OCI-LY7 (cell line): ENCODE results near the gene RCL1. TPM values are rescaled to one million over a fixed set of nuclear protein-coding genes. Genes with fewer than 3 reads are reported as not detected.

Source experiments
- BruUV-seq: library from RNA; stranded (reverse); fragments of 400-500 nt; replicated peaks from 2 replicates; lab custom pipeline; 2021; lab: Mats Ljungman, UMichigan
- CTCF ChIA-PET: fragments of 300-600 bp; sonication (Branson Sonifier 250); formaldehyde crosslinking; loops from one replicate; lab custom pipeline; 2022; ENCODE audit warnings: antibody characterized with exemption; ENCODE audit not compliant: unreplicated experiment; lab: Charles Lee
- POLR2A ChIA-PET: fragments of 300-600 bp; sonication (Branson Sonifier 250); formaldehyde crosslinking; loops from one replicate; lab custom pipeline; 2022; ENCODE audit warnings: antibody characterized with exemption; lab: Charles Lee
- DNase-seq: peaks from one replicate; pipeline ENCODE4 v3.0.0-alpha.2; 2015; ENCODE audit warnings: low spot score
- H2AFZ ChIP-seq: fragments of 200-600 bp; sonication (generic), shearing (Covaris generic); 2 replicates; pipeline ENCODE4 v1.6.1; 2014; ENCODE audit warnings: mild to moderate bottlenecking, antibody characterized with exemption, low read length, moderate library complexity
- H3K27ac ChIP-seq: fragments of 200-600 bp; sonication (generic); 2 replicates; pipeline ENCODE4 v1.5.1; 2014; ENCODE audit warnings: mixed run types, low read depth, mild to moderate bottlenecking, moderate library complexity, low read length, inconsistent platforms; ENCODE audit not compliant: poor library complexity, severe bottlenecking
- H3K36me3 ChIP-seq: fragments of 200-600 bp; sonication (generic); 2 replicates; pipeline ENCODE4 v1.6.1; 2014; ENCODE audit warnings: mild to moderate bottlenecking, antibody characterized with exemption, low read length, moderate library complexity, mixed read lengths; ENCODE audit not compliant: insufficient read depth
- H3K4me1 ChIP-seq: fragments of 200-600 bp; sonication (generic); 2 replicates; pipeline ENCODE4 v1.5.1; 2014; ENCODE audit warnings: mild to moderate bottlenecking, low read length; ENCODE audit not compliant: insufficient read depth, poor library complexity, severe bottlenecking
- H3K4me2 ChIP-seq: fragments of 200-600 bp; sonication (generic); 2 replicates; pipeline ENCODE4 v1.6.1; 2014; ENCODE audit warnings: mild to moderate bottlenecking, low read length
- H3K4me3 ChIP-seq: fragments of 200-600 bp; sonication (generic); 2 replicates; pipeline ENCODE4 v1.5.1; 2014; ENCODE audit warnings: mild to moderate bottlenecking, low read depth, low read length; ENCODE audit not compliant: poor library complexity, severe bottlenecking
- H3K79me2 ChIP-seq: fragments of 200-600 bp; sonication (generic); 2 replicates; pipeline ENCODE4 v1.6.1; 2016; ENCODE audit warnings: low read depth, mild to moderate bottlenecking, low read length, moderate library complexity, mixed read lengths; ENCODE audit not compliant: insufficient read depth
- H3K9me2 ChIP-seq: fragments of 200-600 bp; sonication (generic); 2 replicates; pipeline ENCODE4 v1.6.1; 2016; ENCODE audit warnings: mild to moderate bottlenecking, low read length, mixed read lengths; ENCODE audit not compliant: insufficient read depth
- H3K9me3 ChIP-seq: fragments of 200-600 bp; sonication (generic); 2 replicates; pipeline ENCODE4 v1.6.1; 2014; ENCODE audit warnings: mild to moderate bottlenecking, mixed run types, low read length, mixed read lengths
- H4K20me1 ChIP-seq: fragments of 200-600 bp; sonication (generic); 2 replicates; pipeline ENCODE4 v1.6.1; 2014; ENCODE audit warnings: mild to moderate bottlenecking, antibody characterized with exemption, low read length, moderate library complexity, mixed read lengths; ENCODE audit not compliant: insufficient read depth
- EZH2phosphoT487 ChIP-seq: fragments of 200-600 bp; sonication (generic); IDR thresholded peaks from 2 replicates; pipeline ENCODE4 v1.6.1; 2018; ENCODE audit warnings: low read depth, borderline replicate concordance, mild to moderate bottlenecking, mixed run types, antibody characterized with exemption, low read length, moderate library complexity, mixed read lengths
- intact Hi-C: fragments of 100-400 bp; cut with micrococcal nuclease; formaldehyde crosslinking; loops from one replicate; pipeline ENCODE4 v1.10.0; 2022; ENCODE audit not compliant: unreplicated experiment
- total RNA-seq, 2 experiments: library from RNA; depleted of rRNA in 1 of 2; stranded (reverse); fragments of >200 nt in 1 of 2; shearing (Covaris generic) in 1 of 2; gene quantifications; 2 replicates each; pipeline ENCODE4 v1.2.3, GENCODE V29; 2014 to 2022
- TF ChIP-seq, protein P1 (sequence below): fragments of 200-600 bp; sonication (generic); conservative IDR thresholded peaks from 2 replicates; pipeline ENCODE4 v1.5.1; 2014; ENCODE audit warnings: mild to moderate bottlenecking, antibody characterized with exemption, low read length, moderate library complexity, mixed read lengths

Gene RCL1
- total RNA-seq, 2 experiments from 2014 or later = 27.5 to 31.3 TPM

DNA sequence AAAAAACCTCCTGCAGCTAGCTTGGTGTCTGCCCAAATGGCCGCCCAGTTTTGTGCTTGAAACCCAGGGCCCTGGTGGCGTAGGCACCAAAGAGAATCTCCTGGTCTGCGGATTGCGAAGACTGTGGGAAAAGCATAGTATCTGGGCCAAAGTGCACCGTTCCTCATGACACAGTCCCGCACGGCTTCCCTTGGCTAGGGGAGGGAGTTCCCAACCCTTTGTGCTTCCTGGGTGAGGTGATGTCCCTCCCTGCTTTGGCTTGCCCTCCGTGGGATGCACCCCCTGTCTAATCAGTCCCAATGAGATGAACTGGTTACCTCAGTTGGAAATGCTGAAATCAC is 109.4 kb downstream of the RCL1 start:
- no peak overlapping the region for H3K4me2 ChIP-seq
- no TSS peak for BruUV-seq
- H3K9me3 ChIP-seq = no peaks in the 10 kb centered on the region
- H3K27ac ChIP-seq = no peak overlapping the region
- H2AFZ ChIP-seq = no peak overlapping the region
- CTCF ChIA-PET = no interaction called here
- no peak overlapping the region for H3K4me3 ChIP-seq
- H3K36me3 ChIP-seq = no peaks in the 10 kb centered on the region
- H3K4me1 ChIP-seq = no peaks in the 10 kb centered on the region
- DNase-seq = no peak
- H4K20me1 ChIP-seq = no peaks in the 10 kb centered on the region
- intact Hi-C loops = no loop called here
- no peaks in the 10 kb centered on the region for H3K9me2 ChIP-seq
- no peak for TF ChIP-seq EZH2phosphoT487
- TF ChIP-seq, protein P1, sequence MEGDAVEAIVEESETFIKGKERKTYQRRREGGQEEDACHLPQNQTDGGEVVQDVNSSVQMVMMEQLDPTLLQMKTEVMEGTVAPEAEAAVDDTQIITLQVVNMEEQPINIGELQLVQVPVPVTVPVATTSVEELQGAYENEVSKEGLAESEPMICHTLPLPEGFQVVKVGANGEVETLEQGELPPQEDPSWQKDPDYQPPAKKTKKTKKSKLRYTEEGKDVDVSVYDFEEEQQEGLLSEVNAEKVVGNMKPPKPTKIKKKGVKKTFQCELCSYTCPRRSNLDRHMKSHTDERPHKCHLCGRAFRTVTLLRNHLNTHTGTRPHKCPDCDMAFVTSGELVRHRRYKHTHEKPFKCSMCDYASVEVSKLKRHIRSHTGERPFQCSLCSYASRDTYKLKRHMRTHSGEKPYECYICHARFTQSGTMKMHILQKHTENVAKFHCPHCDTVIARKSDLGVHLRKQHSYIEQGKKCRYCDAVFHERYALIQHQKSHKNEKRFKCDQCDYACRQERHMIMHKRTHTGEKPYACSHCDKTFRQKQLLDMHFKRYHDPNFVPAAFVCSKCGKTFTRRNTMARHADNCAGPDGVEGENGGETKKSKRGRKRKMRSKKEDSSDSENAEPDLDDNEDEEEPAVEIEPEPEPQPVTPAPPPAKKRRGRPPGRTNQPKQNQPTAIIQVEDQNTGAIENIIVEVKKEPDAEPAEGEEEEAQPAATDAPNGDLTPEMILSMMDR = no peak
- POLR2A ChIA-PET = no interaction called here
- H3K79me2 ChIP-seq = no peaks in the 10 kb centered on the region

DNA sequence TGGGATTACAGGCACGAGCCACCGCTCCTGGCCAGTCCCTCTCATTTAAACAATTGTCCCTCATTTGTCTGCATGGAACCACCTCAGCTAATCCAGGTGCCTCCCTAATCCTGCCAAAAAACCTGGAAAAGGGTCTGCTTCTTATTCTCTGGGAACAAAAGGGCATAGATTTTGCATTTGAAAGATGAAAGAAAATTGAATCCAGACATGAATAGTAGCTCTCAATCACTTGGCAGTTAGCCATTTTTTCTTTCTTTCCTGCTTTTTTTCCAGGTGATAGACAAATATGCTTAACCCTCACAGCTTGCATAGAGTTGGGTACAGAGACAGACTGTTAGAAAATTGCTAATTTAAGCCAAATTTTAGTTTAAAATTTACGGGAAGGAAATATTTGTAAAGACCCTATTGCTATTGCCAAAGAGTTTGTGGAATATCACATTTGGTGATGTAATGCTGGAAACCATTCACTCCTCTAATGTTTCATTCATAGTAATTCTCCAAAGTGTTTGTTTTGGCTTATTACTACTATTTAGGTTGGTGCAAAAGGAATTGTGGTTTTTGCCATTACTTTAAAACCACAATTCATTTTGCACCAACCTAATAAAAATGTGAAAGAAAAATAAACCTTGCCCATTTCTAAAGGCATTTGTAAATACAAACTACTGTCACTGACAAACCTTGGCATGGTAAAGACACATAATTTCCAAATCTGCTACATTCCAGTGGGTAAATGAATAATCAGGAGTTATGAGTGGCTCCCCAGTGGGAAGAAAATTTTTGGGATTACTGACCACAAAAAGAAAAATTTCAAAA is 111.8 kb downstream of the RCL1 start:
- Histone ChIP-seq H3K4me3 (no peak overlapping the region), H3K79me2 (no peaks in the 10 kb centered on the region), H3K27ac (no peak overlapping the region), H3K9me2 (no peaks in the 10 kb centered on the region), H4K20me1 (no peaks in the 10 kb centered on the region), H3K36me3 (no peaks in the 10 kb centered on the region), H3K9me3 (no peaks in the 10 kb centered on the region), H2AFZ (no peak overlapping the region), H3K4me2 (no peak overlapping the region), H3K4me1 (no peaks in the 10 kb centered on the region)
- no peak for TF ChIP-seq EZH2phosphoT487
- TF ChIP-seq, protein P1 = no peak
- no TSS peak for BruUV-seq
- ChIA-PET POLR2A (interaction anchor here (0.6 kb wide), 1 partner anchor 121 kb away, joined by 3 read pairs; no protein-coding TSS in a partner anchor), CTCF (no interaction called here)
- intact Hi-C loops = no loop called here
- no peak for DNase-seq

DNA sequence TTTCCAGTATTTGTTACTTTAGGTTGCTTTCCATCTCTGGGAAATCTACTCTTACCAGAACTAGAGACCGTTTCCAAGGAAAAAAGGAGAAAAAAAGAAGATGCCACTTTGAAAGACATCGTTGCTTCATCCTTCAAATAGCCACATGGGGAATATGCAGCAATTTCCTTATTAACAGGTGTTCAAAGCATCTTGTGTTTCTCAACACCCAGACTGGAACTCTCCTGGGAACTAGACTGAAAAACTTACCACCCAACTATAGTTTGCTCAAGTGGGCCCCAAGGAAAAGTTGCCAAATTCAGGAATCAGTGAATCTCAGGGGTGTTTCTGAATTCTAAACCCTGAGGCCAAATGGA is 112.4 kb downstream of the RCL1 start:
- Histone ChIP-seq H3K9me3 (no peaks in the 10 kb centered on the region), H3K4me2 (no peak overlapping the region), H3K9me2 (no peaks in the 10 kb centered on the region), H2AFZ (no peak overlapping the region), H3K36me3 (no peaks in the 10 kb centered on the region), H3K27ac (no peak overlapping the region), H4K20me1 (no peaks in the 10 kb centered on the region), H3K4me3 (no peak overlapping the region), H3K79me2 (no peaks in the 10 kb centered on the region), H3K4me1 (no peaks in the 10 kb centered on the region)
- TF ChIP-seq, protein P1 = no peak
- no peak for TF ChIP-seq EZH2phosphoT487
- ChIA-PET CTCF (no interaction called here), POLR2A (no interaction called here)
- BruUV-seq = no TSS peak
- intact Hi-C loops = no loop called here
- no peak for DNase-seq
